Measurements from ENCODE around the gene DENND5A.

The DENND5A gene

DNA sequence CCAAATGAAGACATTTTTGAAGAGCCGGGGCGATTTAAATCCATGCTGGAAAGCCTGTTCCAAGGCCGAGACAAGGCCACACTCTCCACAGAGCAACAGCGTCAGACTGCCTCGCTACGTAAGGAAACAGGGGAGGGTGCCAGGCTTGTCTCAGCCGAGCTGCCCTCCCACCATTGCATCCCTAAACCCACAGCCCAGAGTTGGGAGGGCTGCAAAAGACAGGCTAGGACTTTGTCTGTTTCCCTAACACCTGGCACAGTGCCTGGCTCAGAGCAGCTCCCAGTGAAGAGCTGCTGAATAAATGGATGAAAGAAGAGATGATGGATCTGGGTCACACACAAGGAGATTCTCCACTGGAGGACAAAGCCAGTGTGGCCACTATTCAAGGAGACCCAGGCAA is 122.4 kb downstream of the DENND5A start:
- in situ Hi-C loops (cut with HindIII; ENCODE audit: low sequenced_read_pairs), result loop anchor here (5.0 kb wide), 1 partner anchor 130 kb away; no protein-coding TSS in a partner anchor

DNA sequence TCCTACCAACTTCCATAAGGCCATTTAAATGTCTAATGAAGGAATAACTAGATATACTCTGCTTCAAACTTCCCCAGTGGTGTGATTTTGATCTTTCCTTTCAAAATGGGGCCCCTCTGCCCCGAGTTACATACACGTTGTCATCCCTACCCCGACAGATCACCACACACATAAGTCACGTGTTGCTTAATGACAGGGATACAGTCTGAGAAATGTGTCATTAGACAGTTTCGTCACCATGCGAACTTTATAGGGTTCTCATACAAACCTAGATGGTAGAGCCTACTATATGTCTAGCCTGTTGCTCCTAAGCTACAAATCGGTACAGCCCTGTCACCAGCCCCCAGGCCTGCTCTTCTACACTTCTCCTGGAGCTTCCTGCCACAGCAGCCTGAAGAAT is 124.0 kb downstream of the DENND5A start:
- in situ Hi-C loops (cut with HindIII; ENCODE audit: low sequenced_read_pairs), result loop anchor here (5.0 kb wide), 1 partner anchor 129 kb away; no protein-coding TSS in a partner anchor

DNA sequence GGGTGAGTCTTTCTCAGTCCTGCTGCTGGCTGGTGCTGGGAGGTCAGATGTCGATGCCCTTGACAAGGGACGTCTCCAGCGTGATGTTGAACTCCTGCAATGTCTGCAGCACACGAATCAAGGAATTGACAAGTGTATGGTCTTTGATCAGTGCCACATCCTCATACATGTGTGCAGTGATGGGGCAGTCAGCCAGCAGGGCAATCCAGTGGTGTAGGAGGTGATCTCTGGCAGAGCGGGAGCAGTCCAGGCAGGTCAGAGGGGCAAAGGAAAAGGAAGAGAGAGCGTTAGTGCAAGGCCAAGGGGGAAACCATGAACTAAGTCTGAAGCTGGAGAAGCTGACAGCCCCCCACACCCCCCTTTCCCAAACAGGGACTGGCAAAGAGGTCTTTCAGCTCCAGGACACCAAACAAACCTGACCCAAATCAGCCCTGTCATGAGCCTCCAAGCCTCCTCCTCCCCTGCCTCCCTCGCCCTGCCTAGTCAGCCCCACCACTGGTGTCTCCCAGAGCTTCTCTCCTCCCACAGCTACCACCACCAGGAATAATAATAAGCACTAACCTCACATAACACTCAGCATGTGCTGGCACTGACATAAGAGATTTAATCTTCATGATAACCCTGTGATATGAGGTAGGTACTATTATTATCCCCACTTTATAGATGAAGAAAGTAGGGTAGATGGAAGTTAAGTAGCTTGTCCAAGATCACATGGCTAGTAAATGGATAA is 125.4 kb downstream of the DENND5A start:
- in situ Hi-C loops (cut with HindIII; ENCODE audit: low sequenced_read_pairs), result loop anchor here (5.0 kb wide), 1 partner anchor 127 kb away; no protein-coding TSS in a partner anchor

DNA sequence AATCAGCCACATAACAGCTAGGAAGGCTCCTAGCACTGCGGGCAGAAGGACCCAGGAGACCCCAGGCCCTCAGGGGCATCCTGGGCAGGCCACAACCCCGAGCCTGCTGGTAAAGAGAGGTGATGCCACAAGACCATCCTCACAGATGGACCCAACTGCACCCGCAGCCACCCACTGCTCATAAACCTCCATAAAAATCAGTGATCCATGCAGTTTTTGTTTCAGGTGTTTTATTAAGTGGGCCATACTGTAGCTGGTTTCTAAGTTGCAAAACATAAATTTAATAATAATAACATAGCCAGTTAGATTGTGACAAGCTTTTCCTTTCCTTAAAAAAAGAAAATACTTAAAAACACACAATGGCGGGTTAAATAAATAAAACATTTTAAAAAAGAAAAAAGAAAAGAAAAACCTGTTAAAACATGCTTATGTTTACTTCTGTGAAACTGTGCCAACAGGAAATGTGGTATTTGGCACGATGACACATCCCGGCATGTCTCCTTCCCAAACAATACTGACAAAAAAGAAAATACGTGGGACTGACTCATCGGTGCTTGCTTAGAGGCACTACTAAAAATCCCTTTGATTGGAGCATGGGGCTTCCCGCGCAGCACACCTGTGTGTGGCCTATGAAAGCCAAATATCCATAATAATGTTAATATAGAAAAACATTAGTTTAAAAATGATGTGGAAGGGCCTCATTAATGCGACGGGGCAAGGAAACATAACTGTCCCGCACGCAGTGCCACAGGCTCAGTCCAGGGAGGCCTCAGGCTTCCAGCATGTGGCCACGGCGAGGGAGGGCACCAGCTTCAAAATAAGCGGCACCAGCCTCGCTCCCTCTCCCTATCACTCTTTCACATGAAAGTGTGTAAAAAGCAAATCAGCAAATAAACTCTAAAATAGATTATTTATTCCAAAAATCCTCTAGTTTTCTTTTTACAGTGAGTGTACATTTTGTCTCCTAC is 126.3 kb downstream of the DENND5A start:
- in situ Hi-C loops (cut with HindIII; ENCODE audit: low sequenced_read_pairs), result no loop called here

DNA sequence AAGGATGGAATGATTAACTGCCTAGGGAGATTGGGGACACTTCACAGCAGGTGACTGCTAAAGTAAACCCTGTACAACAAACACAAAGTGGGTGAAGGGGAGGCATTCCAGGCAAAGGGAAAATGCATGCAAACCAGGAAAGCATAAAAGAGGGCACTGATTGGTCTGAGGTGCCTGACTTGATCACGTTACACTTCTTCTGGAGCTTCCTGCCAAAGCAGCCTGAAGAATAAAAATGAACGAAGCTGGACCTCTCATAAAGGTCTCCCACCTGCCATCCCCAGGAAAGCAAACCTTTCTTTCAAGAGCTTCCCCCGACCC is 127.1 kb downstream of the DENND5A start:
- in situ Hi-C loops (cut with HindIII; ENCODE audit: low sequenced_read_pairs), result no loop called here

DNA sequence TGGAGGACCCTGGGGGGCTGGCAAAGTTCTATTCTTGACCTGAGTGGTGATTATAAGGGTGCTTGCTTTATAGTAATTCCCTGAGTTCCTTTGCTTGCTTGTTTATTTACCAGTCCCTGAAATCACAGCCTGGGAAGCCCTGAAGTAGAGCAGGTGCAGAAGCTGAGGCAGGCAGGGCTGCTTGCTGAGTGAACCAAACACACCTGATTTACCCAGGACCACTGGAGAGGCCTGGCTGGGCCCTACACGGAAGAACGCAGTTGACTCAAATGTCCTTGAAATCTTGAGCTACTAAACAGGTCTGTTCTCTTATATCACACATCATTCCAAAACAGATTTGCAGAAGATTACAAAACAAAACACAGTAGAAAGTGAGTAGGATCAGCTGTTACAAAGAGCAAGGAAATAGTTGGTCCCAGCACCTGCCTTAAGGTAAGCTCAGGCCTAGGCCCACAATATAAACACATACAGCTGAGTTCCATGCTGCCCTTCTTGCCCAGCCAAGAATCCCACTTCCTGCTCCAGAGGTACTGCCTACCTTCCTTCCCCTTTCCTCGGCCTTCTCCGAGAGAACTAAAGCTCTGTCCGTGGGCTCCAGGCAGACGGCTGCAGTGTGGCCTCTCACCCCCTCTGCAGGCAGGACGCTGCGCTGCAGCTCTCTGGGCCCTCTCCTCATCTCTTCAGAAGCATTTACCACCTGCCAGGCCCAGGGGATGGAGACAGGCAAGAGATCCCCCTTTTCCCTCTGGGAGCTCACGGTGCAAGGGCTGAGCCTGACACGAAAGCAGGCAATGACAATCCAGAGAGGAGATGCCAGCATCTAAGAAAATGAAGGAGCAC is 127.6 kb downstream of the DENND5A start:
- in situ Hi-C loops (cut with HindIII; ENCODE audit: low sequenced_read_pairs), result no loop called here

DNA sequence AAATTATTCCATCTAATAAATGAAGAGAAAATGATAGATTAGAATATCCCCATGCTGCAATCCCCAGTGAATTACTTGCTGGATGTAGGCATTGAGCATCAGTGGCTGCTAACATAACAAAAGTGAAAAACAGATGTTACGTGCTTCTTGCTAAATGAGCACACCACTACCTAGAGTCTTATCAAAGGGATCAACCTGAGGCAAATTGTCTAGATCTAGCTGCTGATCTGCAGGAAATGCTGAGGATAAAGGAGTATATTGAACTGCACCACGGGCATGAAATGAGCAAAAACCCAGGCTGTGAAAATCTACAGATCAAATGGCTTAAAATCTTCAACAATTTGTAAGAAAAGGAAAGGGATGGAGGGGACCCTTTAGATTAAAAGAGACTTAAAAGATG is 128.4 kb downstream of the DENND5A start:
- in situ Hi-C loops (cut with HindIII; ENCODE audit: low sequenced_read_pairs), result no loop called here

DNA sequence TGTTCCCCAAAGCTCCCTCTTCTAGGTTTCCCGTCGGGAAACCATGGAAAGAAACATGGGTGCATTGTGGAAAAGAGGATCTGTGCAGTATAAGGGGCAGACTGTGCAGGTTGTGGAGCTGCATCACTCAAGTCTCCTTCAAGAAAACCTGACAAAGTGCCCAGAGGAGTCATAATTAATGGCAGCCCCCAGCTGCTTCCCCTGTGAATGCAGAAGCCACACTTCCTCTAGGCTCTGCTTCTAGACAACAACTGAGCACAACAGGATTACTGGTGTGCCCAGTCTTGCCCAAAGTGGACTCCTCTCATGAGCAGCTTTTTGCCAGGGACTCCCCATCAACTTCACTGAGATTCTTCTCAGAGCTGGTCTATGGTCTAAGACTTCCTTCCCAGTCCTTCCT is 131.2 kb downstream of the DENND5A start:
- in situ Hi-C loops (cut with HindIII; ENCODE audit: low sequenced_read_pairs), result no loop called here

DNA sequence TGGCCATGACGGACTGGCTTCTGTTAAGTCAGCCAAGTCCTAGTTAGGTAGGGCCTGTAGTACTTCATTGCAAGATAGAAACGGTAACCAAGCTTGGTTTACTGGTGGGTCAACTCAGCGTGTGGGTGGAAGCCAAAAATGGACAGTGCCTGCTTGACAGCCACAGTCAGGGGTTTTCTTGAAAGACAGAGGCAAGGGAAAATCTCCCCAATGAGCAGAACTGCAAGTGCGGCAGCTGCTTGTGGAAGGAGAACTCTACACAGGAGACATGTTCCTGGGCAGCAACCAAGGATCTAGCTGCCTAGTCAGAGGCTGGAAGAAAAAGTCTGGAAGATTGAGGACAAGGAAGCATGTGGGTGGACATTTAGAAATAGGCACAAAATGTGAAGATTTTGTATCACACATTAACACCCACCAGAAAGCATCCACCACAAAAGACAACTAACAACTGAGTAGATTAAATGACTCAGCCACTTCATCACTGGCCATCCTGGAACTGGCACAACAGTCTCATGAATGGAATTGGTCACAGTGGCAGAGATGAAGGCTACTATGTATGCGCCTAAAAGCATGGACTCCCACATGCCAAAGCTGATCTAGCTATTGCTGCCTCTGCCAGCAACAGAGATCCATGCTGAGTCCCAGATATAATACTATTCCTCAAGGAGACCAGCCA is 132.8 kb downstream of the DENND5A start:
- in situ Hi-C loops (cut with HindIII; ENCODE audit: low sequenced_read_pairs), result no loop called here

DNA sequence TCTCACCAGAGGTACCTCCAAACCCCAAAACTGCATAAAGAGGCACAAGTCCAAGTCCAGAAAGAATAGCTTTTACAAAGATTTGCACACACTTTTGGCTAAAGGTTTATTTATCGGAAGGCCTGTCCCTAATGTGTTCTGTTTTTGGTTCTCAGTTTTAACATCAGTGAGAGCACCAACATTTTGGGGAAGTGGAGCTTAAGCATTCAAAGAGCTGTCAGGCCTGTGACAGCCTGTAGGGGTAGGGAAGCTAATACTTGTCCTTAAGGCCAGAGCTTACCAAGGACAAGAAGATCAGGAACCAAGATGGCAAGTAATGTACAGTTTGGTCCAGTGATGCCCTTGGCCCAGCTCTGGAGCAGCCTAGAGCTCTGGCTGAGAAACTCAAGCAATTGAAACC is 134.9 kb downstream of the DENND5A start:
- in situ Hi-C loops (cut with HindIII; ENCODE audit: low sequenced_read_pairs), result no loop called here

DNA sequence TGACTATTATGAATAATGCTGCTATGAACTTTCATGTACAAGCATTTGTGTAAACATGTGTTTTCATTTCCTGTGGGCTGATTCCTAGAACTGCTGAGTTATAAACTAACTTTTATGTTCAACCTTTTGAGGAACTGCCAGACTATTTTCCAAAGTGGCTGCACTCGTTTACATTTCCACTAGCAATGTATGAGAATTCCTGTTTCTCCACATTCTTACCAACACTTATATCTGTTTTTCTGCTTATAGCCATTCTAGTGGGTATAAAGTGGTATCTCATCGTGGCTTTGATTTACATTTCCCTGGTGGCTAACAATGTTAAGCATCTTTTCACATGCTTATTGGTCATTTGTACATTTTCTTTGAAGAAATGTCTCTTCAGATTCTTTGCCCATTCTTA is 138.5 kb downstream of the DENND5A start:
- in situ Hi-C loops (cut with HindIII; ENCODE audit: low sequenced_read_pairs), result no loop called here

DNA sequence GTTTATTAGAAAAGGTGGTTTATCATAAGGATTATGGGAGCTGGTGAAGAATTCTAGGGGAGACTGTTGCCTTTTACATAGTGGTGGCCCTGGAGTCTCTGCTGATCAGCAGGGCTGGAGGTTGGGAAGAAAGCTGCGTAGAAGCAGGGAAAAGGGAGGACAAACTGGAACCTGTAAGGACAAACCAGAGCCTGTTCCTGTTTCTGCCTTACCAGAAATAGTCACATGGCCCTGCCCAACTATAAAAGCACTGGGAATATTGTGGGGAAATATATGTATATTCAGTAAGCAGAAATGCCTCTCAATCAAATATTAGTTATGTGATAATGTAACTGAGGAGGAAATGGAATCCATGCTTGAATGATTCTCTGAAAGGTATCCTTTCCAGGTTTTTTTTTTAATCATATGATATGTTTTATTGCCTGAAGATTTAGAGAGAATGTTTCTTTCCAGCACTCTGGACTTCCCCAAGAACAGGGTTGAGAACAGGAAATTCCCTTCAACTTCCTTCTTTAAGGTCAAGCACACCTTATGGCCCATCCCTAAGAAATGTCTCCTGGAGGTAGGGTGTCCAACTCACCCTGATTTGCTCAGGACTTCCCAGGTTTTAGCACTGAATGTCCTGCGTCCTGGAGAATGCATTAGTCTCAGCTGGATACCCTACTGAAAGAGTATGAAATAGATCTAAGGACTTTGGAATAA is 139.8 kb downstream of the DENND5A start:
- in situ Hi-C loops (cut with HindIII; ENCODE audit: low sequenced_read_pairs), result no loop called here

DNA sequence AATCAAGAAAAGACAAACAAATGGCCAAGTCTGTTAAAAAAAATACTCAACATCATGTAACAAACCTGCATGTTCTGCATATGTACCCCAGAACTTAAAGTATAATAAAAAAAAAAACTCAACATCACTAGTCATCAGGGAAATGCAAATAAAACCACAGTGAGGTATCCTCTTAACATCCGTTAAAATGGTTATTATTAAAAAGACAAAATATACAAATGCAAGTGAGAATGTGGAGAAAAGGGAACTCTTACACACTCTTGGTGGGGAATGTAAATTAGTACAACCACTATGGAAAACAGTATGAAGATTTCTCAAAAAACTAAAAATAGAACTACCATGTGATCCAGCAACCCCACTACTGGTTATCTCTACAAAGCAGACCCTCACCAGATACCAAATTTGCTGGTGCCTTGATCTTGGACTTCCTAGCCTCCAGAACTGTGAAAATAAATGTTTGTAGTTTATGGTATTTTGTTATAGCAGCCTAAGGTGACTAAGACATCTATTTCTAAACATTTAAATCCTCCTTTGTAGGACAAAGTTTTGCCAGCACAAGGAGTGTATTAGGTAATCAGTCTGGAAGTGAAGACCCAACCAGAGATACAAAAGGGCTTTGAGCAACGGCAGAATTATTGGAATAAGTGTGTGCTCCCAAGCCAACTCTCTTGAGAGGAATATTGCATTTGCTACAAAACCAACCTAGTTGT is 141.4 kb downstream of the DENND5A start:
- in situ Hi-C loops (cut with HindIII; ENCODE audit: low sequenced_read_pairs), result no loop called here

DNA sequence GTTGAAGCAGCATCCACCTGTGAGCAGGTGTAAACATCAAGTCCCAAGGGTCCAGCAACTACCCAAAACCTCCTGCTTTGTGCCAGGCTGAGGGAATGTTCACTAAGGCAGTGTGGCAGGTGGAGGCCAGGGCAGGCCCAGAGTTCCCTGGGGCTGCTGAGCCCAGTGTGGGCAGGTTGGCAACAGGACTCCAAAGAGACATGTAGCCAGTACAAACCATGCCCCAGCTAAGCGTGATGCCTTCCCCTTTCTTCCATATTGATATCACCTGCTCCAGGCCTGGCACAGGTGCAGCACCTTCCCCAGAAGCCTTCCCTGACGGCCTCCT is 143.7 kb downstream of the DENND5A start:
- in situ Hi-C loops (cut with HindIII; ENCODE audit: low sequenced_read_pairs), result no loop called here

DNA sequence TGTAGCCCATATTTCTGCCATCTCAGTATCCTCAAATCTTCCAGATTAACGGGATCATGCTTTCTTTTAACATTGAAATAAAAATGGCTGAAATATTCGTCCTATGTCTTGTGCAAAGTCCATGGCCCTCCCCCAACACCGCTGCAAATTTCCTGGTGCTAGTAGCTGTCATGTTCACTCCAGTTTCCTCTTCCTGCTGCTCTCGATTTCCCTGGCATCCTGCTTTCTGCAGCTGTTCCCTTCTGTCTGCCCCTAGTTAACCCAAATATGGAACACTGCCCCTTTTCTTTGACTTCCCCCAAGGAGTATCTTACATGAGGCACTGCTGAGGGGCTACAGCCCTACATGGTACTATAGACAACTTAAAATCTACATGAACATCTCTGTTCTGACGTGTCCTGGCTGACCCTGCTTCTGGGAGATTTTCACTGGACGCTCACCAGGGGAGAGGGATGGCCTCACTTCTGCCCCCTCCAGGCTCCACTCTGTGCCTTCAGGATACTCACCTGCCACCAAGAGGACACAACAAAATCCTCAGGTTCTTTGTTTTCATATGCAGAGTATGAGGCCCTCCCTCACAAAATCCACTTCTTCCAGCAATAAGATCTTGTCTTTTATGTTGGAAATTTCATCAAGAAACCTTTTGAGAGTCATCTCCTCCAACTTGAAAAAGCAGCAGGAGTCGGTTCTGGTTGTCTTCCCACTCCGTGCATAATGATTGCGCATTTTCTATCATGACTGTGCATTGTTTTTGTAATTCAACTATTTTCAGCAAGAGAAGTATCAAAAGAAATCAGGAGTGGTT is 144.3 kb downstream of the DENND5A start:
- in situ Hi-C loops (cut with HindIII; ENCODE audit: low sequenced_read_pairs), result no loop called here

DNA sequence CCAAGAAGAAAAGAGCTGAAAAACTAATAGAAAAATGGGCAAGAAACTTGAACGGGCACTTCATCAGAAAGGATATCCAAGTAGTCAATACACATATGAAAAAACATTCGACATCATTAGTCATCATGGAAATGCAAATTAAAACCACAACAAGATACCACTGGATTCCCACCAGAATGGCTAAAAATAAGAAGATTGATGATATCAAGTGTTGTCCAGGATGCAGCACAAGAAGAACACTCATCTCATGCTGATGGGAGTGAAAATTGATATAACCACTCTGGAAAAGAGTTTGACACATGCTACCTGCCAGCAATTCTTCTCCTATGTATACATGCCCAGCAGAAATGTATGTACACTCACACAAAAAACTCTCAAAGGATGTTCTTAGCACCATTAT is 146.9 kb downstream of the DENND5A start:
- in situ Hi-C loops (cut with HindIII; ENCODE audit: low sequenced_read_pairs), result no loop called here

DNA sequence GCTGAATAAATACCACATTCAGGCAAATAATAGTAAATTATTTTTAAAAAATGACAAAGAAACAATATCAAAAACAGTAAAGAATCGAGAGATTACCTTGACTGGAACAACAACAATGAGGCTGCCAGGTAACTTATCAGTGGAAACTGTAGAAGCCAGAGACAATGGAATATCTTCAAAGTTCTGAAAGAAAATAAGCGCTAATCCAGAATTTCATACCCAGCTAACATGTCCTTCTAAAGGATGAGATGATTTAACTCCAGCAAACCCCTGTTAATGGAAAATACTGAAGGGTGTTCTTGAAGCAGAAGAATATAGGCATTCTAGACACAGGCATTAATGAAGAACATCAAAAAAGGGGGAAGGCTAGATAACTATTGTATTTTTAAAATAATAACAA is 153.1 kb downstream of the DENND5A start:
- in situ Hi-C loops (cut with HindIII; ENCODE audit: low sequenced_read_pairs), result no loop called here

DNA sequence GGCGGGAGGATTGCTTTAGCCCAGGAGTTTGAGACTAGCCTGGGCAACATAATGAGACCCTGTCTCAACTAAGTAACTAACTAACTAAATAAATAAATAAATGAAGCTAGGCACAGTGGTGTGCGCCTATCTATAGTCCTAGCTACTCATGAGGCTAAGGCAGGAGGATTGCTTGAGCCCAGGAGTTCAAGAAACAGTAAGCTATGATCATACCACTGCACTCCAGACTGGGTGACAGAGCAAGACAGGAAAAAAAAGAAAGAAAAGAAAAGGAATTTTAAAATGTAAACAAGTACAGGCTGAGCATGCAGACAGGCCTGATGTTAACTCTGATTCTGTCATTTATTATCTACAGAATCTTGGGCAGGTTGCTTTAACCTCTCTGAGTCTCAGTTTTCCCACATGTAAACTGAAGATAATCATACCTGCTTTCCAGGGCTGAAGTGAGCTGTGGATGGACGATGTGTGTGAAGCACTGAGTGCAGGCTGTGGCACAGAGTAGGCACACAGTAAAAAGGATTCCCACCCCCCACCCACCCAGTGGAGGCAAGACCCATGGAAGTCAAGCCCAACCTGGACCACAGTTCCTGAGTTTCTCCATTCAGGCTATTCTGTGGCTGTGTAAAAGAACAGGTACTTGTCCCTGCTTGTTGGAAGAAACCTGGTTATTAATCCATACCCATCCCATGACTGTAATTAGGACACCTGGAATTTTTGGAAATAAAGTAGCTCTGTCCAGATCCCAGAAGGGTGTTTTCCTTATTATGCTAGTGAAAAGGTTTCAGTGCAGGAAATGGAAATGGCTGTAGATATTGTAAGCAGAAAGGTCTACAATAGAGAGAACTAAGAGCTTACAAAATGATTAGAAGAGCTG is 155.1 kb downstream of the DENND5A start:
- in situ Hi-C loops (cut with HindIII; ENCODE audit: low sequenced_read_pairs), result no loop called here

All from DLD1 (cell line).